ENCODE data around the gene CCK.

CCK gene

GRCh38 chr3:42270561-42270960 lies 4.6 kb upstream of the CCK start:
- in situ Hi-C loops (cut with HindIII; ENCODE audit: low sequenced_read_pairs), result loop anchor here (10.0 kb wide), 1 partner anchor 154 kb away; no protein-coding TSS in a partner anchor

- in situ Hi-C loops (cut with HindIII; ENCODE audit: low sequenced_read_pairs), result loop anchor here (10.0 kb wide), 1 partner anchor 155 kb away; no protein-coding TSS in a partner anchor
Measured at GRCh38 chr3:42269647-42270046, 3.7 kb upstream of the CCK start.

GRCh38 chr3:42267878-42268277 lies 1.9 kb upstream of the CCK start:
- in situ Hi-C loops (cut with HindIII; ENCODE audit: low sequenced_read_pairs), result no loop called here

GRCh38 chr3:42265059-42265991 lies 660 bp downstream of the CCK start:
- in situ Hi-C loops (cut with HindIII; ENCODE audit: low sequenced_read_pairs), result no loop called here

GRCh38 chr3:42264399-42265058 lies 1.5 kb downstream of the CCK start:
- in situ Hi-C loops (cut with HindIII; ENCODE audit: low sequenced_read_pairs), result no loop called here

- in situ Hi-C loops (cut with HindIII; ENCODE audit: low sequenced_read_pairs), result no loop called here
Measured at GRCh38 chr3:42263354-42264346, 2.3 kb downstream of the CCK start.

- in situ Hi-C loops (cut with HindIII; ENCODE audit: low sequenced_read_pairs), result no loop called here
Measured at GRCh38 chr3:42262525-42262924, 3.5 kb downstream of the CCK start.

- in situ Hi-C loops (cut with HindIII; ENCODE audit: low sequenced_read_pairs), result no loop called here
Measured at GRCh38 chr3:42257007-42257406, 9.0 kb downstream of the CCK start.

- in situ Hi-C loops (cut with HindIII; ENCODE audit: low sequenced_read_pairs), result no loop called here
Measured at GRCh38 chr3:42256135-42256819, 9.7 kb downstream of the CCK start.

- in situ Hi-C loops (cut with HindIII; ENCODE audit: low sequenced_read_pairs), result no loop called here
Measured at GRCh38 chr3:42254566-42254965, 11.4 kb downstream of the CCK start.

- in situ Hi-C loops (cut with HindIII; ENCODE audit: low sequenced_read_pairs), result no loop called here
Measured at GRCh38 chr3:42250761-42251160, 15.2 kb downstream of the CCK start.

GRCh38 chr3:42247576-42248027 lies 18.4 kb downstream of the CCK start:
- in situ Hi-C loops (cut with HindIII; ENCODE audit: low sequenced_read_pairs), result no loop called here

- in situ Hi-C loops (cut with HindIII; ENCODE audit: low sequenced_read_pairs), result no loop called here
Measured at GRCh38 chr3:42246091-42246490, 19.9 kb downstream of the CCK start.

GRCh38 chr3:42236611-42237010 lies 29.4 kb downstream of the CCK start:
- in situ Hi-C loops (cut with HindIII; ENCODE audit: low sequenced_read_pairs), result no loop called here

- in situ Hi-C loops (cut with HindIII; ENCODE audit: low sequenced_read_pairs), result no loop called here
Measured at GRCh38 chr3:42235532-42235931, 30.5 kb downstream of the CCK start.

GRCh38 chr3:42230860-42231259 lies 35.1 kb downstream of the CCK start:
- in situ Hi-C loops (cut with HindIII; ENCODE audit: low sequenced_read_pairs), result no loop called here

GRCh38 chr3:42229942-42230688 lies 35.9 kb downstream of the CCK start:
- in situ Hi-C loops (cut with HindIII; ENCODE audit: low sequenced_read_pairs), result no loop called here

GRCh38 chr3:42229266-42229941 lies 36.6 kb downstream of the CCK start:
- in situ Hi-C loops (cut with HindIII; ENCODE audit: low sequenced_read_pairs), result no loop called here

GRCh38 chr3:42228796-42229195 lies 37.2 kb downstream of the CCK start:
- in situ Hi-C loops (cut with HindIII; ENCODE audit: low sequenced_read_pairs), result no loop called here

Measured in DLD1 (cell line).